DOHH2 (cell line): ENCODE measurements around the gene CNKSR3.

ENCODE experiments used
- EZH2phosphoT487 ChIP-seq: fragments of 200-600 bp; sonication (generic); IDR thresholded peaks from 2 replicates; pipeline ENCODE4 v1.6.1; 2017; ENCODE audit warnings: borderline replicate concordance, mild to moderate bottlenecking, antibody characterized with exemption, low read length, moderate library complexity, mixed read lengths
- TF ChIP-seq, protein P1 (sequence below): fragments of 200-600 bp; sonication (generic); IDR thresholded peaks from one replicate; pipeline ENCODE4 v1.5.1; 2014; ENCODE audit warnings: antibody characterized with exemption, mild to moderate bottlenecking, low read depth, low read length; ENCODE audit not compliant: poor library complexity, severe bottlenecking

DNA sequence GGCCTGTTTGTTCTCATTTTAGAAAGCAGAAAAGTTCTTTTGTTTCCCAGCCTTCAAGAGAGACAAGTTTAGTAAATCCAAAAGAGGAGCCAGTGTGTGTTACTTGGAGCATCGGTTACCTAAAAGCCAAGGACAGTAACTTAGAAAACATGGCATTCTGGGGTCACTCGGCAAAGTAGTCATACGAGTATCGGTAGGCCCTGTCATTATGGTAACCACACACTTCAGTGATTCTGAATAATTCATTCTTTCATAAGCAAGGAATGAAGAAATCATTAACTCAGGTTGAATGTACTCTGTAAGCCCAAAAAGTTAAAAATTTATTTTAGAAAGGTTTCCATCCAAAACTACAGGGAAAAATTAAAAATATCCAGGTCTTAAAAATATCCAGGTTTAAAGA lies 34.0 kb downstream of the CNKSR3 start:
- TF ChIP-seq, protein P1, sequence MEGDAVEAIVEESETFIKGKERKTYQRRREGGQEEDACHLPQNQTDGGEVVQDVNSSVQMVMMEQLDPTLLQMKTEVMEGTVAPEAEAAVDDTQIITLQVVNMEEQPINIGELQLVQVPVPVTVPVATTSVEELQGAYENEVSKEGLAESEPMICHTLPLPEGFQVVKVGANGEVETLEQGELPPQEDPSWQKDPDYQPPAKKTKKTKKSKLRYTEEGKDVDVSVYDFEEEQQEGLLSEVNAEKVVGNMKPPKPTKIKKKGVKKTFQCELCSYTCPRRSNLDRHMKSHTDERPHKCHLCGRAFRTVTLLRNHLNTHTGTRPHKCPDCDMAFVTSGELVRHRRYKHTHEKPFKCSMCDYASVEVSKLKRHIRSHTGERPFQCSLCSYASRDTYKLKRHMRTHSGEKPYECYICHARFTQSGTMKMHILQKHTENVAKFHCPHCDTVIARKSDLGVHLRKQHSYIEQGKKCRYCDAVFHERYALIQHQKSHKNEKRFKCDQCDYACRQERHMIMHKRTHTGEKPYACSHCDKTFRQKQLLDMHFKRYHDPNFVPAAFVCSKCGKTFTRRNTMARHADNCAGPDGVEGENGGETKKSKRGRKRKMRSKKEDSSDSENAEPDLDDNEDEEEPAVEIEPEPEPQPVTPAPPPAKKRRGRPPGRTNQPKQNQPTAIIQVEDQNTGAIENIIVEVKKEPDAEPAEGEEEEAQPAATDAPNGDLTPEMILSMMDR = no peak
- no peak for TF ChIP-seq EZH2phosphoT487
